ENCODE results near the gene LANCL1.

The LANCL1 gene

DNA sequence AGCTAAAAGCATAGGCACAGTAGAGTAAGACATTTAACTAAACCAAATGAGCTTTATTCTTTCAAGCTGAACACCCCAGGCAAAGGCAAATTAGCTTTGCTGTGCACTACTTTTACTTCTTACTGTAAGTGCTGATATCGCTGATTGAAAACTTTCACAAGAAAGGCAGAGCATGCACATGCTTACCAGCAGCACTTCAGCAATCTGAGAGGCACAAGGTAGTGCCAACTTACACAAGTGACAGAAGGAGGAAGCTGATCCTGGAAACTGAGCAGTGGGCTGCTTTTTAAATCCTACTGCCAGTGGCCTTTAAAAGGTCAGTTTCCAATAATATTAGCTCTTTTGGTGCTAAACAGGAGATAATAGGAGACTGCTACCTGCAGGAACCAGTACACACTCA, 43.9 kb downstream of the LANCL1 start:
- TF ChIP-seq KLF9 (tag by site-specific recombination; IDR thresholded peaks at IDR 0.05; ENCODE audit: low read depth), result no peak
- TF ChIP-seq ZNF292 (tag by site-specific recombination; IDR thresholded peaks at IDR 0.05; ENCODE audit: borderline replicate concordance, low read depth), result no peak
- no peak for TF ChIP-seq ZNF571 (tag by site-specific recombination; IDR thresholded peaks at IDR 0.05)
- TF ChIP-seq, protein P1, sequence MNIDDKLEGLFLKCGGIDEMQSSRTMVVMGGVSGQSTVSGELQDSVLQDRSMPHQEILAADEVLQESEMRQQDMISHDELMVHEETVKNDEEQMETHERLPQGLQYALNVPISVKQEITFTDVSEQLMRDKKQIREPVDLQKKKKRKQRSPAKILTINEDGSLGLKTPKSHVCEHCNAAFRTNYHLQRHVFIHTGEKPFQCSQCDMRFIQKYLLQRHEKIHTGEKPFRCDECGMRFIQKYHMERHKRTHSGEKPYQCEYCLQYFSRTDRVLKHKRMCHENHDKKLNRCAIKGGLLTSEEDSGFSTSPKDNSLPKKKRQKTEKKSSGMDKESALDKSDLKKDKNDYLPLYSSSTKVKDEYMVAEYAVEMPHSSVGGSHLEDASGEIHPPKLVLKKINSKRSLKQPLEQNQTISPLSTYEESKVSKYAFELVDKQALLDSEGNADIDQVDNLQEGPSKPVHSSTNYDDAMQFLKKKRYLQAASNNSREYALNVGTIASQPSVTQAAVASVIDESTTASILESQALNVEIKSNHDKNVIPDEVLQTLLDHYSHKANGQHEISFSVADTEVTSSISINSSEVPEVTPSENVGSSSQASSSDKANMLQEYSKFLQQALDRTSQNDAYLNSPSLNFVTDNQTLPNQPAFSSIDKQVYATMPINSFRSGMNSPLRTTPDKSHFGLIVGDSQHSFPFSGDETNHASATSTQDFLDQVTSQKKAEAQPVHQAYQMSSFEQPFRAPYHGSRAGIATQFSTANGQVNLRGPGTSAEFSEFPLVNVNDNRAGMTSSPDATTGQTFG (tag by site-specific recombination; IDR thresholded peaks at IDR 0.05; ENCODE audit: borderline replicate concordance), result no peak
- no peak for TF ChIP-seq ZNF324 (tag by site-specific recombination; IDR thresholded peaks at IDR 0.05)
- TF ChIP-seq ZNF114 (tag by site-specific recombination; IDR thresholded peaks at IDR 0.05), result no peak
- no peak for TF ChIP-seq ZNF626 (tag by site-specific recombination; IDR thresholded peaks at IDR 0.05)
- TF ChIP-seq ZNF837 (tag by site-specific recombination; IDR thresholded peaks at IDR 0.05), result no peak
- TF ChIP-seq ZBTB20 (tag by site-specific recombination; IDR thresholded peaks at IDR 0.05), result no peak
- no peak for TF ChIP-seq WT1 (tag by site-specific recombination; IDR thresholded peaks at IDR 0.05)
- TF ChIP-seq ZNF433 (tag by site-specific recombination; IDR thresholded peaks at IDR 0.05; ENCODE audit: low read depth), result no peak
- TF ChIP-seq ZNF785 (tag by site-specific recombination; IDR thresholded peaks at IDR 0.05), result no peak
- TF ChIP-seq, protein P2, sequence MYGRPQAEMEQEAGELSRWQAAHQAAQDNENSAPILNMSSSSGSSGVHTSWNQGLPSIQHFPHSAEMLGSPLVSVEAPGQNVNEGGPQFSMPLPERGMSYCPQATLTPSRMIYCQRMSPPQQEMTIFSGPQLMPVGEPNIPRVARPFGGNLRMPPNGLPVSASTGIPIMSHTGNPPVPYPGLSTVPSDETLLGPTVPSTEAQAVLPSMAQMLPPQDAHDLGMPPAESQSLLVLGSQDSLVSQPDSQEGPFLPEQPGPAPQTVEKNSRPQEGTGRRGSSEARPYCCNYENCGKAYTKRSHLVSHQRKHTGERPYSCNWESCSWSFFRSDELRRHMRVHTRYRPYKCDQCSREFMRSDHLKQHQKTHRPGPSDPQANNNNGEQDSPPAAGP (tag by site-specific recombination; IDR thresholded peaks at IDR 0.05), result no peak
- no peak for TF ChIP-seq ZNF311 (tag by site-specific recombination; IDR thresholded peaks at IDR 0.05; ENCODE audit: borderline replicate concordance)
- no peak for TF ChIP-seq ZNF596 (tag by site-specific recombination; IDR thresholded peaks at IDR 0.05)
- TF ChIP-seq, protein P3, sequence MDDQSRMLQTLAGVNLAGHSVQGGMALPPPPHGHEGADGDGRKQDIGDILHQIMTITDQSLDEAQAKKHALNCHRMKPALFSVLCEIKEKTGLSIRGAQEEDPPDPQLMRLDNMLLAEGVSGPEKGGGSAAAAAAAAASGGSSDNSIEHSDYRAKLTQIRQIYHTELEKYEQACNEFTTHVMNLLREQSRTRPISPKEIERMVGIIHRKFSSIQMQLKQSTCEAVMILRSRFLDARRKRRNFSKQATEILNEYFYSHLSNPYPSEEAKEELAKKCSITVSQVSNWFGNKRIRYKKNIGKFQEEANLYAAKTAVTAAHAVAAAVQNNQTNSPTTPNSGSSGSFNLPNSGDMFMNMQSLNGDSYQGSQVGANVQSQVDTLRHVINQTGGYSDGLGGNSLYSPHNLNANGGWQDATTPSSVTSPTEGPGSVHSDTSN (CRISPR knock-in tag; IDR thresholded peaks at IDR 0.05), result no peak
- no peak for TF ChIP-seq ZNF777 (tag by site-specific recombination; IDR thresholded peaks at IDR 0.05; ENCODE audit: borderline replicate concordance)
- no peak for TF ChIP-seq ZNF223 (tag by site-specific recombination; IDR thresholded peaks at IDR 0.05)
- H3K9me3 ChIP-seq (ENCODE audit: control insufficient read depth, insufficient read depth, low read depth, low read length), result no peaks in the 10 kb centered on the region
- peaks cover 34 to 76% of the 10 kb centered on the region in 2 experiments for H3K36me3 ChIP-seq (ENCODE audit: control insufficient read depth in 2 of 2, insufficient read depth in 1 of 2, low read length in 2 of 2)
- ChIA-PET POLR2A (no interaction called here), CTCF (no interaction called here)
- H3K4me3 ChIP-seq (ENCODE audit: low read depth, low read length), result no peak overlapping the region
- no peaks in the 10 kb centered on the region for H3K4me1 ChIP-seq (ENCODE audit: control insufficient read depth, insufficient read depth, low read length)
- H3K27ac ChIP-seq (ENCODE audit: extremely low read depth, low read depth, low read length), result no peak overlapping the region

DNA sequence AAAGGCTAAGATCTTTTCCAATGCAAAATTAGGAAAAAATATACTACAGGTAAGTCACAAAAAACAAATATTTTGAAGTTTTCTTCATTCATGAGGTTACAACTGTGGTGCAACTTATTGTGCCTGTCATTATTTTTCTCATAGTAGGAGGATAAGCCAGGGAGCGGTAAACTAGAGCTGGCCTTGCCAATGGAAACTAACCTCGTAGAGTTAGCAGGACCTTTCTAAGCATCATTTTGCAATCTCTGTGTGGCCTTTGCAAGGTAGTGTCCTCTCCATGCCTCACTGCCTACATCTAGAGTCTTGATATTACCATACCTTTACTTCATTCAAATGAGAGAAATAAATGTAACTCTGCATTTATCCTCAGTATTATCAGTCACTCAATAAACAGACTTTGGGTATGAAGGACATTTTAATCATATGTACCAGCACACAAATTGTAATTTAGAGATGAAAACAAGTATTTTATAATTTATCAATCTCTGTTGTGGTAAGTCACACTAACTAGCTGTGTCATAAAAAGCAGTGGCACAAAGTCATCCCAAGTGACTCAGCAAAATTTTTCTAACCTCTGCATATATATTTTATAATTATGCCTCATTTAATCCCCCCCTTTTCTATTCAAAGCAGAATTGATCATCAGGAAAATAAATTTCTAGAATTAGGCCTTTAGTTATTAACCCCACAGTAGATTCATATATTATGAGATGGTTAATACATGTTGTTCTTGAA, 47.0 kb downstream of the LANCL1 start:
- POLR2A ChIA-PET, result no interaction called here
- no peak overlapping the region for H3K27ac ChIP-seq (ENCODE audit: extremely low read depth, low read depth, low read length)
- CTCF ChIA-PET, result no interaction called here
- no peak overlapping the region for H3K4me3 ChIP-seq (ENCODE audit: low read depth, low read length)
- no peaks in the 10 kb centered on the region for H3K4me1 ChIP-seq (ENCODE audit: control insufficient read depth, insufficient read depth, low read length)
- H3K9me3 ChIP-seq (ENCODE audit: control insufficient read depth, insufficient read depth, low read depth, low read length), result no peaks in the 10 kb centered on the region
- peaks cover 10 to 46% of the 10 kb centered on the region in 2 experiments; a peak in 2 of 3 replicates for H3K36me3 ChIP-seq (ENCODE audit: control insufficient read depth in 2 of 2, insufficient read depth in 1 of 2, low read length in 2 of 2)
- TF ChIP-seq ZNF530 (tag by site-specific recombination; IDR thresholded peaks at IDR 0.05; ENCODE audit: low read depth), result no peak
- TF ChIP-seq ZNF133 (tag by site-specific recombination; IDR thresholded peaks at IDR 0.05), result no peak
- TF ChIP-seq IKZF3 (tag by site-specific recombination; IDR thresholded peaks at IDR 0.05), result no peak
- TF ChIP-seq ZEB2 (tag by site-specific recombination; IDR thresholded peaks at IDR 0.05), result no peak
- no peak for TF ChIP-seq ZNF426 (tag by site-specific recombination; IDR thresholded peaks at IDR 0.05)
- no peak for TF ChIP-seq WT1 (tag by site-specific recombination; IDR thresholded peaks at IDR 0.05)
- TF ChIP-seq, protein P4, sequence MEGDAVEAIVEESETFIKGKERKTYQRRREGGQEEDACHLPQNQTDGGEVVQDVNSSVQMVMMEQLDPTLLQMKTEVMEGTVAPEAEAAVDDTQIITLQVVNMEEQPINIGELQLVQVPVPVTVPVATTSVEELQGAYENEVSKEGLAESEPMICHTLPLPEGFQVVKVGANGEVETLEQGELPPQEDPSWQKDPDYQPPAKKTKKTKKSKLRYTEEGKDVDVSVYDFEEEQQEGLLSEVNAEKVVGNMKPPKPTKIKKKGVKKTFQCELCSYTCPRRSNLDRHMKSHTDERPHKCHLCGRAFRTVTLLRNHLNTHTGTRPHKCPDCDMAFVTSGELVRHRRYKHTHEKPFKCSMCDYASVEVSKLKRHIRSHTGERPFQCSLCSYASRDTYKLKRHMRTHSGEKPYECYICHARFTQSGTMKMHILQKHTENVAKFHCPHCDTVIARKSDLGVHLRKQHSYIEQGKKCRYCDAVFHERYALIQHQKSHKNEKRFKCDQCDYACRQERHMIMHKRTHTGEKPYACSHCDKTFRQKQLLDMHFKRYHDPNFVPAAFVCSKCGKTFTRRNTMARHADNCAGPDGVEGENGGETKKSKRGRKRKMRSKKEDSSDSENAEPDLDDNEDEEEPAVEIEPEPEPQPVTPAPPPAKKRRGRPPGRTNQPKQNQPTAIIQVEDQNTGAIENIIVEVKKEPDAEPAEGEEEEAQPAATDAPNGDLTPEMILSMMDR (tag by site-specific recombination; IDR thresholded peaks at IDR 0.05), result no peak
- TF ChIP-seq ZNF341 (tag by site-specific recombination; IDR thresholded peaks at IDR 0.05; ENCODE audit: low read depth), result no peak
- no peak for TF ChIP-seq ZNF792 (tag by site-specific recombination; IDR thresholded peaks at IDR 0.05)
- TF ChIP-seq ZNF561 (tag by site-specific recombination; IDR thresholded peaks at IDR 0.05; ENCODE audit: borderline replicate concordance), result no peak
- no peak for TF ChIP-seq GLIS1 (tag by site-specific recombination; IDR thresholded peaks at IDR 0.05)
- no peak for TF ChIP-seq ZNF140 (tag by site-specific recombination; IDR thresholded peaks at IDR 0.05)
- no peak for TF ChIP-seq ZNF214 (tag by site-specific recombination; IDR thresholded peaks at IDR 0.05; ENCODE audit: borderline replicate concordance)
- no peak for TF ChIP-seq PRDM1 (tag by site-specific recombination; IDR thresholded peaks at IDR 0.05)
